ENCODE results near the gene EXOC3L1.

- no peak for TF ChIP-seq TCF12 (IDR thresholded peaks at IDR 0.05; ENCODE audit: low read depth)
- TF ChIP-seq RAD21 (IDR thresholded peaks at IDR 0.05; ENCODE audit: low read depth): no peak
- TF ChIP-seq NFIC (IDR thresholded peaks at IDR 0.05): no peak
Observed at GRCh38 chr16:67194260-67194659, 4.3 kb upstream of the EXOC3L1 start.
